ENCODE measurements around the gene PTOV1.

Gene PTOV1

DNA sequence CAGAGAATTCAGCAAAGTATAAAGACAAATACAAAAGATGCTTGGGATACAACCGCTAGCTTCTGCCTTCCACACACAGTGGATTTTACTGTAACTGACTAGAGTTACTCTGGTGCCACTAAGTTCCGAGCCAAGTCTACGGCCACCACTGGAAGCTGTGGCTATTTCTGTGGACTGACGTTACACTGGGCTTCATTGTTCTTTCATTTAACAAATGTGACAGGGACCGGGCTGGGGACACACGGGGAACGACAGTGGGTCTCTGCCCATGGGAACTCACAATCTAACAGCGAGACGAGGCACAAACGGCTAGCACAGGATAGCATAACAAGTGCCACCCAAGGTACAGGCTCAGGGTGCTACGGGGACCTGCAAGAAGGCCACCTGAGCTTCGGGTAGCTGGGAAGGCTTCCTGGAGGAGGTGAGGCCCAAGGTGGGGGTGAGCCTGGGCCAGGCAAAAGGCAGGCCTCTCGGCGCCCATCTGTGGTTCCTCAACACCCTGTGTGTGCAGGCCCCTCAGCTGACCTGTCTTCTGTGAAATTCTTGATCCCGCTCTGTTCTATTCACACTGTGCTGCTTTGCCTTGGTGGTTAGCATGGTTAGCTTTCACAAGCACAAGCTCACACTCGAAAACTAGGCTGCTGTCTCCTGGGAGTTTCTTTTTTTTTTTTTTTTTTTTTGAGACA lies 56.1 kb downstream of the PTOV1 start:
- no peak overlapping the region for H3K4me3 ChIP-seq (ENCODE audit: low read length)
- DNase-seq (ENCODE audit: low read depth), result no peak
- TF ChIP-seq, protein P1, sequence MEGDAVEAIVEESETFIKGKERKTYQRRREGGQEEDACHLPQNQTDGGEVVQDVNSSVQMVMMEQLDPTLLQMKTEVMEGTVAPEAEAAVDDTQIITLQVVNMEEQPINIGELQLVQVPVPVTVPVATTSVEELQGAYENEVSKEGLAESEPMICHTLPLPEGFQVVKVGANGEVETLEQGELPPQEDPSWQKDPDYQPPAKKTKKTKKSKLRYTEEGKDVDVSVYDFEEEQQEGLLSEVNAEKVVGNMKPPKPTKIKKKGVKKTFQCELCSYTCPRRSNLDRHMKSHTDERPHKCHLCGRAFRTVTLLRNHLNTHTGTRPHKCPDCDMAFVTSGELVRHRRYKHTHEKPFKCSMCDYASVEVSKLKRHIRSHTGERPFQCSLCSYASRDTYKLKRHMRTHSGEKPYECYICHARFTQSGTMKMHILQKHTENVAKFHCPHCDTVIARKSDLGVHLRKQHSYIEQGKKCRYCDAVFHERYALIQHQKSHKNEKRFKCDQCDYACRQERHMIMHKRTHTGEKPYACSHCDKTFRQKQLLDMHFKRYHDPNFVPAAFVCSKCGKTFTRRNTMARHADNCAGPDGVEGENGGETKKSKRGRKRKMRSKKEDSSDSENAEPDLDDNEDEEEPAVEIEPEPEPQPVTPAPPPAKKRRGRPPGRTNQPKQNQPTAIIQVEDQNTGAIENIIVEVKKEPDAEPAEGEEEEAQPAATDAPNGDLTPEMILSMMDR (conservative IDR thresholded peaks at IDR 0.05; ENCODE audit: low read length), result no peak

DNA sequence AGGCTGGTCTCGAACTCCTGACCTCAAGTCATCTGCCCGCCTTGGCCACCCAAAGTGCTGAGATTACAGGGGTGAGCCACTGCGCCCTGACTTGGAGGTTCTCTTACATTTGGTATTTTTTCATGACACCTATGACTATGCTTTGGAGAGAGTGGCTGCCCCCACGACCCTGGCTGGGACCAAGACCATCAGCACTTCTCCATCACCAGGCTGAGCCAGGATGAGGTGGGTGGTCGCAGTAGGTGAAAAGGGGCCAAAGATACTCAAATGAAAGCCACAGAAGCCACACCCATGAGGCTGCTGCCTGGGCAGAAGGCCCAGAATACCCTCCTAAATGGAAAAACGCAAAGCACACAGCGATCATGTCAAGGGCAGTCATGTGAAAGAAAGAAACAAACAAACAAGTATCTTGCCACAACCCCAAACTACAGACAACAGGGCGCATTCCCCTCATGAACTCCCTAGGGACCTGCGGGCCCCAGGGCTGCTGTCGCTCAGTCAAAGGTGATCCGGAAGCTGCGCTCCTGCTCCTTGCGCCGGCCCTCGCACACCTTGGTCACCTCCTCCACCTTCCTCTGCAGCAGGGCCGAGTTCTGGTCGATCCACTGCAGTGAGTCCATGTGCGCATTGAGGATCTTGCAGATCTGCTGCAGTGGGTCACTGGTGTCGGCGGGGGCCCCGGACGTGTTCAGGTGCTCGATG lies 56.9 kb downstream of the PTOV1 start:
- DNase-seq (ENCODE audit: low read depth), result no peak
- TF ChIP-seq, protein P1 (conservative IDR thresholded peaks at IDR 0.05; ENCODE audit: low read length), result no peak
- no peak overlapping the region for H3K4me3 ChIP-seq (ENCODE audit: low read length)

DNA sequence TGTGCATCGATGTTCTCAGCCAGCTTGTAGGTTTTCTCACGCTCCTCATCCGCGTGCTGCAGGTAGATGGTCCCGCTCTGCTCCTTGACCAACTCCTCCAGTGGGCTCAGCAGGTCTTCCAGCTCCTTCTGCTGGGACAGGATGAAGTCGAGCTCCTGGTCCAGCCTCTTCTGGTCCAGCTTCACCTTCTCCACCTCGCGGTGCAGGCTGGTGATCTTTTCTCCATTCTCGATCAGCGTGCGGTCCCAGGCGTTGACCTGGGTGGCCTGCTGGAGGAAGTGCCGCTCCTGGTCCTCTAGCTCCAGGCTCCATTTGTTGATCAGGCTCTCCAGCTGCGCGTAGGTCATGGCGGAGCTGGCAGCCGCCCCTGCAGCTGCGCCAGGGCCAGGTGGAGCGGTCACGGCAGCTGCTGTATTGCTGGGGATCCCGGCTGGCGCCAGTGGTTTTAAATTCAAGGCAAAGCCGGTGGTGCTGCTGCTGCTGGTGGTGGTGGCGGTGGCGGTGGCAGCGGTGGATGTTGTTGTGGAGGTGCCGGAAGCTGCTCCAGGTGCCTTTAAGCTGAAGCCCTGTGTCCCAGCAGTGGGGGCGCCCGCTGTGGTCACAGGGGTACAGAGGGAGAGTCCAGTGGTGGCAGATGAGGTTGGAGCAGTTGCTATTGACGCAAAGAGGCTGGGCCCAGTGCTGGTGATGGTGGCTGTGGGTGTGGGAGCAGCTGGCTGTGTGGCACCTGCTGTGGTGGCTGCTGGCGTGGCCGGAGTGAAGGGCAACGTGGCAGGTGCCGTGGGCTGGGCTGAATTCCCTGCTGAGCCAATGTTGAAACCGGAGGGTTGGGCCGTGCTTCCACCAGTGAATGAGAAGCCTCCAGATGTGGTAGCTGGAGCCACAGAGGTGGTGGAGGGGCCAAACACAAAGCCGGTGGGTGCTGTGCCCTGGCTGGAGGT lies 57.8 kb downstream of the PTOV1 start:
- no peak overlapping the region for H3K4me3 ChIP-seq (ENCODE audit: low read length)
- TF ChIP-seq, protein P1 (conservative IDR thresholded peaks at IDR 0.05; ENCODE audit: low read length), result no peak
- no peak for DNase-seq (ENCODE audit: low read depth)

DNA sequence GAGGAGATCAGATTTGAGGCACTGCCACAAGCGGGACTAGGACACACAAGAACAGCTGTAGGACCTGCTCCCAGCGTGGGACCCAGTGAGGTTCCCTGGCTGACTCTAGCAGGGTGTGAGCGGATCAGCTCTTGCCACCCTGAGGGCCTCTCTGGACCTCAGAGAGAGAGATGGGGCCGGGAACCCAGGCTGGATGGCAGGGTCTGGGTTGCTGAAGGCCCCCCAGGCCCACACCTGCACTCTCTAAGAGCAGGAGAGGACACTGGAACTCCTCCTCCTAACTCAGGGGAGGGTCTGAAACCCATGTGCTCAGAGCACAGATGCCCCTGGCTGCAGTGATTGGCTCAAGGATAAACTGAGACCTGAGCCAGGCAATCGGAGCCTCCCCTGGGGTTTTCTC lies 59.2 kb downstream of the PTOV1 start:
- H3K4me3 ChIP-seq (ENCODE audit: low read length), result no peak overlapping the region
- DNase-seq (ENCODE audit: low read depth), result no peak
- TF ChIP-seq, protein P1 (conservative IDR thresholded peaks at IDR 0.05; ENCODE audit: low read length), result no peak
